Measurements from ENCODE around the gene SOCS7.

DNA sequence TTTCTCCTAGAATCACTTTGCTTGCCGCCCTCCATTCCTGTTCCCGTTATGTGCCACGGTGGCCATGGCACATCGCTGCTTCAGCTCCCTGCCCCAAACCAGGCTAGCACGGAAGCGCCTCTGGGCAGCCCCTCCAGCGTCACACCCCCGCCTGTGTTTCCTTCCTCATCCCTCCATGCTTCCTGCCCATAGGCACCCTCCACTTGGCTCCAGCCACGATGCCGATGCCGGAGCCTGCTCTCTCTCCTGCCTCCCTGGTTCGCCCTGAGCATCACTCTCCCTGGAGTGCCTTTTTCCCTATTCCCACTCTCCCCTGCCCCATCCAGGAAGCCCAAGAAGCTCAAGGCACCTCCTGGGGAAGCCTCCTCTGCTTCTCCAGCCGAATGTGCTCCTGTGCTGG is 73.4 kb downstream of the SOCS7 start:
- TF ChIP-seq, protein P1, sequence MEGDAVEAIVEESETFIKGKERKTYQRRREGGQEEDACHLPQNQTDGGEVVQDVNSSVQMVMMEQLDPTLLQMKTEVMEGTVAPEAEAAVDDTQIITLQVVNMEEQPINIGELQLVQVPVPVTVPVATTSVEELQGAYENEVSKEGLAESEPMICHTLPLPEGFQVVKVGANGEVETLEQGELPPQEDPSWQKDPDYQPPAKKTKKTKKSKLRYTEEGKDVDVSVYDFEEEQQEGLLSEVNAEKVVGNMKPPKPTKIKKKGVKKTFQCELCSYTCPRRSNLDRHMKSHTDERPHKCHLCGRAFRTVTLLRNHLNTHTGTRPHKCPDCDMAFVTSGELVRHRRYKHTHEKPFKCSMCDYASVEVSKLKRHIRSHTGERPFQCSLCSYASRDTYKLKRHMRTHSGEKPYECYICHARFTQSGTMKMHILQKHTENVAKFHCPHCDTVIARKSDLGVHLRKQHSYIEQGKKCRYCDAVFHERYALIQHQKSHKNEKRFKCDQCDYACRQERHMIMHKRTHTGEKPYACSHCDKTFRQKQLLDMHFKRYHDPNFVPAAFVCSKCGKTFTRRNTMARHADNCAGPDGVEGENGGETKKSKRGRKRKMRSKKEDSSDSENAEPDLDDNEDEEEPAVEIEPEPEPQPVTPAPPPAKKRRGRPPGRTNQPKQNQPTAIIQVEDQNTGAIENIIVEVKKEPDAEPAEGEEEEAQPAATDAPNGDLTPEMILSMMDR (IDR thresholded peaks at IDR 0.05), result no peak
- no peak for TF ChIP-seq EZH2 (IDR thresholded peaks at IDR 0.05; ENCODE audit: borderline replicate concordance, insufficient read depth, low read depth, low read length, poor library complexity, severe bottlenecking)
